Gastroesophageal sphincter (tissue), 4 donors: ENCODE results near the gene ZNF714. TPM values are rescaled to one million over a fixed set of nuclear protein-coding genes. Genes with fewer than 3 reads are reported as not detected.

Source experiments
- ATAC-seq: fragments of 150-250 bp; one replicate; pipeline ENCODE4 v1.9.1; 2016; ENCODE audit warnings: mild to moderate bottlenecking, moderate library complexity
- H3K27ac ChIP-seq, 4 donors: fragments of 200-600 bp; sonication (generic) in 3 of 4; 1 replicate in 3 of 4; 2 replicates in 1 of 4; pipeline ENCODE4 v1.5.1; 2016 to 2019
- H3K27me3 ChIP-seq: fragments of 200-600 bp; sonication (generic); one replicate; pipeline ENCODE4 v1.5.1; 2019
- H3K36me3 ChIP-seq, 2 donors: fragments of 200-600 bp; sonication (generic); one replicate each; pipeline ENCODE4 v1.5.1; 2019; ENCODE audit warnings: control low read depth in 1 of 2
- H3K4me1 ChIP-seq, 3 donors: fragments of 200-600 bp; sonication (generic); 1 replicate in 2 of 3; 2 replicates in 1 of 3; pipeline ENCODE4 v1.5.1; 2016 to 2019; ENCODE audit warnings: control low read depth in 2 of 3
- H3K4me3 ChIP-seq, 2 donors: fragments of 200-600 bp; sonication (generic); one replicate each; pipeline ENCODE4 v1.5.1; 2019; ENCODE audit warnings: mild to moderate bottlenecking in 1 of 2, moderate library complexity in 1 of 2
- H3K9me3 ChIP-seq, 3 donors: fragments of 200-600 bp; sonication (generic); one replicate each; pipeline ENCODE4 v1.5.1; 2017 to 2019; ENCODE audit warnings: control low read depth in 2 of 3
- CTCF ChIP-seq, 4 experiments: fragments of 200-600 bp in 2 of 4; fragments of 450-650 bp in 2 of 4; sonication (generic) in 1 of 4; IDR thresholded peaks; one replicate each; pipeline ENCODE4 v1.5.1; 2017 to 2019; ENCODE audit warnings: antibody characterized with exemption in 4 of 4, mild to moderate bottlenecking in 2 of 4, moderate library complexity in 2 of 4
- EP300 ChIP-seq: sonication (generic); formaldehyde crosslinking; IDR thresholded peaks from one replicate; pipeline ENCODE4 v1.6.1; 2017; ENCODE audit warnings: antibody characterized with exemption, mild to moderate bottlenecking
- POLR2A ChIP-seq, 2 donors: fragments of 450-650 bp; IDR thresholded peaks; one replicate each; pipeline ENCODE4 v1.6.1; 2017; ENCODE audit warnings: antibody characterized with exemption in 2 of 2, mild to moderate bottlenecking in 2 of 2, moderate library complexity in 1 of 2
- POLR2AphosphoS5 ChIP-seq: sonication (generic); formaldehyde crosslinking; IDR thresholded peaks from one replicate; pipeline ENCODE4 v1.6.1; 2017; ENCODE audit warnings: antibody characterized with exemption
- WGBS, 2 donors: methylation state at CpG; one replicate each; pipeline ENCODE4 v1.1.5; 2018; ENCODE audit warnings: low coverage in 1 of 2; 5-methylcytosine and 5-hydroxymethylcytosine counted together
- total RNA-seq, 4 donors: library from RNA; depleted of rRNA; stranded (reverse); fragments of >200 nt; gene quantifications; one replicate each; pipeline ENCODE4 v1.1.0, GENCODE V29; 2016

Gene ZNF714
- total RNA-seq, 4 donors from 2014 or later = 2.0 to 4.8 (median 2.5) TPM

- peaks cover 0 to 67% of the 10 kb centered on the region in 2 donors for H3K36me3 ChIP-seq
- ATAC-seq = no peak
- WGBS, 2 donors = 76 to 82% methylated on average over 1 of the region's 1 CpG
Observed at GRCh38 chr19:21147540-21147939, 65.5 kb downstream of the ZNF714 start.

GRCh38 chr19:21148681-21149080 lies 66.7 kb downstream of the ZNF714 start:
- Histone ChIP-seq H3K4me3 (no peak overlapping the region), H3K9me3 (no peaks in the 10 kb centered on the region), H3K36me3 (peaks cover 0 to 78% of the 10 kb centered on the region in 2 donors), H3K27me3 (no peaks in the 10 kb centered on the region), H3K4me1 (peaks cover 0 to 11% (median 0%) of the 10 kb centered on the region in 3 donors), H3K27ac (no peak overlapping the region)
- no peak for ATAC-seq
- TF ChIP-seq POLR2AphosphoS5 (no peak), CTCF (IDR thresholded peaks at IDR 0.05) (no peak), POLR2A (IDR thresholded peaks at IDR 0.05) (no peak), EP300 (no peak)

More at GRCh38 chr19:21147540-21147939, 65.5 kb downstream of the ZNF714 start:
- TF ChIP-seq POLR2A (IDR thresholded peaks at IDR 0.05) (no peak), POLR2AphosphoS5 (no peak), CTCF (IDR thresholded peaks at IDR 0.05) (no peak), EP300 (no peak)
- Histone ChIP-seq H3K27ac (no peak overlapping the region), H3K4me3 (no peak overlapping the region), H3K4me1 (peaks cover 0 to 18% (median 0%) of the 10 kb centered on the region in 3 donors), H3K9me3 (no peaks in the 10 kb centered on the region), H3K27me3 (no peaks in the 10 kb centered on the region)

GRCh38 chr19:21149877-21150276 lies 67.9 kb downstream of the ZNF714 start:
- WGBS, 2 donors = 93 to 95% methylated on average over 4 to 6 of the region's 6 CpGs
- Histone ChIP-seq H3K9me3 (no peaks in the 10 kb centered on the region), H3K27me3 (no peaks in the 10 kb centered on the region), H3K4me3 (no peak overlapping the region), H3K27ac (no peak overlapping the region), H3K36me3 (peaks cover 0 to 68% of the 10 kb centered on the region in 2 donors), H3K4me1 (peaks cover 0 to 11% (median 0%) of the 10 kb centered on the region in 3 donors)
- no peak for ATAC-seq
- no peak for TF ChIP-seq EP300
- TF ChIP-seq CTCF (IDR thresholded peaks at IDR 0.05) = no peak
- no peak for TF ChIP-seq POLR2A (IDR thresholded peaks at IDR 0.05)
- no peak for TF ChIP-seq POLR2AphosphoS5

GRCh38 chr19:21151460-21151859 lies 69.5 kb downstream of the ZNF714 start:
- 88 to 100% methylated on average over 1 of the region's 1 CpG for WGBS, 2 donors
- H3K27ac ChIP-seq = no peak overlapping the region
- TF ChIP-seq POLR2AphosphoS5 (no peak), EP300 (no peak)
- no peak for ATAC-seq
- H3K4me1 ChIP-seq = peaks cover 0 to 11% (median 0%) of the 10 kb centered on the region in 3 donors
- H3K9me3 ChIP-seq = no peaks in the 10 kb centered on the region
- H3K4me3 ChIP-seq = no peak overlapping the region
- H3K36me3 ChIP-seq = peaks cover 0 to 59% of the 10 kb centered on the region in 2 donors
- H3K27me3 ChIP-seq = no peaks in the 10 kb centered on the region

- no peak for TF ChIP-seq CTCF (IDR thresholded peaks at IDR 0.05)
- TF ChIP-seq POLR2AphosphoS5 = no peak
- TF ChIP-seq POLR2A (IDR thresholded peaks at IDR 0.05) = no peak
- no peak for TF ChIP-seq EP300
- Histone ChIP-seq H3K4me3 (no peak overlapping the region), H3K27me3 (no peaks in the 10 kb centered on the region), H3K9me3 (no peaks in the 10 kb centered on the region), H3K36me3 (peaks cover 0 to 16% of the 10 kb centered on the region in 2 donors), H3K27ac (no peak overlapping the region), H3K4me1 (peaks cover 0 to 9% (median 0%) of the 10 kb centered on the region in 3 donors)
- no peak for ATAC-seq
- WGBS, 2 donors = 71 to 80% methylated on average over 1 of the region's 1 CpG
Observed at GRCh38 chr19:21158523-21159135, 76.6 kb downstream of the ZNF714 start.
